Astrocyte of the cerebellum (primary cell): ENCODE data around the gene SLC25A33.
A peak's percentile ranks its signal among the peaks of the same experiment; 100 is the strongest.

Experiments used
- DNase-seq: peaks from one replicate; pipeline ENCODE4 v3.0.0-alpha.2; 2011; ENCODE audit warnings: low read depth
- H3K4me3 ChIP-seq: 2 replicates; pipeline ENCODE4 v1.5.1; 2011; ENCODE audit warnings: mild to moderate bottlenecking, low read depth, low read length, moderate library complexity
- CTCF ChIP-seq: IDR thresholded peaks from 2 replicates; pipeline ENCODE4 v1.5.1; 2012; ENCODE audit warnings: low read length, low read depth, moderate library complexity, mild to moderate bottlenecking; ENCODE audit errors: missing control alignments
- in situ Hi-C: cut with HindIII; loops from 2 replicates; pipeline ENCODE4 v1.10.0; 2017; ENCODE audit warnings: low sequenced_read_pairs

The SLC25A33 gene

GRCh38 chr1:9577423-9577822 lies 38.2 kb downstream of the SLC25A33 start:
- H3K4me3 ChIP-seq: no peak overlapping the region
- in situ Hi-C loops: no loop called here
- DNase-seq: no peak
- TF ChIP-seq CTCF: no peak

GRCh38 chr1:9580942-9581341 lies 41.7 kb downstream of the SLC25A33 start:
- no peak overlapping the region for H3K4me3 ChIP-seq
- in situ Hi-C loops: no loop called here
- no peak for DNase-seq
- no peak for TF ChIP-seq CTCF

- H3K4me3 ChIP-seq: no peak overlapping the region
- in situ Hi-C loops: no loop called here
- no peak for TF ChIP-seq CTCF
- DNase-seq: no peak
These were observed 47.0 kb downstream of the SLC25A33 start for GRCh38 chr1:9586147-9586766.

GRCh38 chr1:9588551-9589143 lies 49.4 kb downstream of the SLC25A33 start, which contains the start of gene TMEM201:
Gene TMEM201 (plus strand): TSS chr1:9588911. CDS start chr1:9588931, 20 bp downstream.
- in situ Hi-C loops: no loop called here
- peak; percentile 55 for TF ChIP-seq CTCF
- H3K4me3 ChIP-seq: peak within 1 kb of the TSS; percentile 52
- peak; percentile 47 for DNase-seq

- in situ Hi-C loops: no loop called here
- peak overlapping the region; percentile 52 for H3K4me3 ChIP-seq
- DNase-seq: no peak
These were observed 50.0 kb downstream of the SLC25A33 start for GRCh38 chr1:9589144-9589718.

GRCh38 chr1:9589719-9590157 lies 50.5 kb downstream of the SLC25A33 start:
- H3K4me3 ChIP-seq: peak overlapping the region; percentile 52
- no peak for TF ChIP-seq CTCF
- no peak for DNase-seq
- in situ Hi-C loops: no loop called here

More at GRCh38 chr1:9589144-9589718, 50.0 kb downstream of the SLC25A33 start:
- no peak for TF ChIP-seq CTCF
